Gastrocnemius medialis (tissue), 4 donors: ENCODE measurements around the gene SERPINA3. TPM values are rescaled to one million over a fixed set of nuclear protein-coding genes. Genes with fewer than 3 reads are reported as not detected.
A peak's percentile ranks its signal among the peaks of the same experiment; 100 is the strongest.

Experiments
- ATAC-seq, 2 donors: fragments of 150-250 bp; one replicate each; pipeline ENCODE4 v1.9.1; 2016
- DNase-seq, 2 donors: peaks; one replicate each; pipeline ENCODE4 v3.0.0-alpha.2; 2019
- H3K27ac ChIP-seq, 4 donors: fragments of 200-600 bp; sonication (generic); 1 replicate in 1 of 4; 2 replicates in 3 of 4; pipeline ENCODE4 v1.5.1; 2016 to 2018; ENCODE audit warnings: mild to moderate bottlenecking in 2 of 4, moderate library complexity in 1 of 4
- H3K27me3 ChIP-seq, 3 donors: fragments of 200-600 bp; sonication (generic) in 2 of 3; 1 replicate in 1 of 3; 2 replicates in 2 of 3; pipeline versions ENCODE4 v1.5.1 to v1.6.0; 2016 to 2019; ENCODE audit warnings: mild to moderate bottlenecking in 1 of 3, moderate library complexity in 1 of 3
- H3K36me3 ChIP-seq, 2 donors: fragments of 200-600 bp; sonication (generic) in 1 of 2; one replicate each; pipeline ENCODE4 v1.5.1; 2017 to 2018
- H3K4me1 ChIP-seq, 2 donors: fragments of 200-600 bp; sonication (generic) in 1 of 2; one replicate each; pipeline ENCODE4 v1.5.1; 2016 to 2017; ENCODE audit warnings: mild to moderate bottlenecking in 2 of 2
- H3K4me3 ChIP-seq, 4 donors: fragments of 200-600 bp; sonication (generic) in 3 of 4; 1 replicate in 1 of 4; 2 replicates in 3 of 4; pipeline ENCODE4 v1.5.1; 2016 to 2019; ENCODE audit warnings: mild to moderate bottlenecking in 2 of 4
- H3K9me3 ChIP-seq, 3 donors: fragments of 200-600 bp; sonication (generic) in 2 of 3; 1 replicate in 1 of 3; 2 replicates in 2 of 3; pipeline ENCODE4 v1.5.1; 2016 to 2019
- POLR2A ChIP-seq, 2 donors: fragments of 450-650 bp; IDR thresholded peaks; one replicate each; pipeline ENCODE4 v1.6.1; 2017; ENCODE audit warnings: antibody characterized with exemption in 2 of 2, mild to moderate bottlenecking in 2 of 2, moderate library complexity in 2 of 2
- in situ Hi-C, 4 donors: fragments of 200-750 bp; cut with MboI; loops; one replicate each; pipeline versions ENCODE4 v1.15.0 to v1.8.0; 2017; ENCODE audit warnings: low sequenced_read_pairs in 4 of 4
- intact Hi-C: fragments of 100-400 bp; cut with DNase I; formaldehyde crosslinking; loops from one replicate; pipeline ENCODE4 v1.15.1; 2023; ENCODE audit warnings: low total_unique reads
- total RNA-seq, 4 donors: library from RNA; depleted of rRNA; stranded (reverse); fragments of >200 nt; gene quantifications; one replicate each; pipeline versions ENCODE4 v1.1.0 to v1.2.3, GENCODE V29; 2016
- TF ChIP-seq, protein P1 (sequence below), 5 experiments: fragments of 450-650 bp in 3 of 5; fragments of 200-600 bp in 2 of 5; sonication (generic) in 2 of 5; IDR thresholded peaks in 4 of 5; conservative IDR thresholded peaks in 1 of 5; 1 replicate in 4 of 5; 2 replicates in 1 of 5; pipeline ENCODE4 v1.5.1; 2016 to 2019; ENCODE audit warnings: antibody characterized with exemption in 5 of 5, mild to moderate bottlenecking in 3 of 5, moderate library complexity in 3 of 5

Gene SERPINA3
- total RNA-seq, 4 donors from 2014 or later: 18.3 to 80.9 (median 66.3) TPM

DNA sequence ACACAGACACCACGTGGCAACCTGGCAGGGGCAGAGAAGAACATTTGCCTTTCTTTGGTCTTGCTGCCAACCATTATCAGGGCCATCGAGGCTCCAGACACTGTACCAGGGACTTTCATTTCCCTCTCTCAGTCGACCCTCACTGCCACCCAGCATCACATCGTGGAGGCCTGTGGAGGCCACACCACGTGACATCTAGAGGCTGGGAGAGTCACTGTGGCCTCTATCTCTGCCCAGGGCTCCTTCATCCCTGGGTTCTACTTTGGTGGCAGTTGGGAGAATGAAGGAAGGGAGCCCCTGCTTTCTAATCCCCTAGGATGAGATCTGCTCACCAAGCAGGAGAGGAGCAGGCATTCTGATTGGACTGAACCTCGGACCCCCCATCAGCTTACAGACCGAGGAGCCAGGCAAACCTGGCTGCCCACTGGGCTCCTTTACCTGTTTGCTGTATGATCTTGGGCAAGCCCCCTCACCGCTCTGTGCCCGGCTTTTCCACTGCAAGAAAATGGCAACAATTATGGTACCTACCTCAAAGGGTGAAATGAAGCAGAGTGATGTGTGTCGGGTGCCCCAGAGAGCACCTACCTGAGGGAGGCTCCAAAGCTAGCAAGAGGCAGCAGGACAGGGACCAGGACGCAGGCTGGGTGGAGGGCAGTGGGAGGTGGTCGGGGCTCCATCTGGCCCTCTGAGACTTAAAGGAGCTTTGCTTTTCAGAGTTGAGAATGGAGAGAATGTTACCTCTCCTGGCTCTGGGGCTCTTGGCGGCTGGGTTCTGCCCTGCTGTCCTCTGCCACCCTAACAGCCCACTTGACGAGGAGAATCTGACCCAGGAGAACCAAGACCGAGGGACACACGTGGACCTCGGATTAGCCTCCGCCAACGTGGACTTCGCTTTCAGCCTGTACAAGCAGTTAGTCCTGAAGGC is 1.8 kb downstream of the SERPINA3 start:
- Histone ChIP-seq H3K4me3 (peak overlapping the region in 1 of 4 donors; percentile 13), H3K27me3 (no peaks in the 10 kb centered on the region), H3K36me3 (no peaks in the 10 kb centered on the region), H3K27ac (no peak overlapping the region), H3K4me1 (peaks cover 0 to 8% of the 10 kb centered on the region in 2 donors), H3K9me3 (peaks cover 0 to 3% (median 0%) of the 10 kb centered on the region in 3 donors)
- DNase-seq: no peak
- ATAC-seq: no peak
- intact Hi-C loops: no loop called here
- in situ Hi-C loops: no loop called here
- no peak for TF ChIP-seq POLR2A (IDR thresholded peaks at IDR 0.05)
- TF ChIP-seq, protein P1, sequence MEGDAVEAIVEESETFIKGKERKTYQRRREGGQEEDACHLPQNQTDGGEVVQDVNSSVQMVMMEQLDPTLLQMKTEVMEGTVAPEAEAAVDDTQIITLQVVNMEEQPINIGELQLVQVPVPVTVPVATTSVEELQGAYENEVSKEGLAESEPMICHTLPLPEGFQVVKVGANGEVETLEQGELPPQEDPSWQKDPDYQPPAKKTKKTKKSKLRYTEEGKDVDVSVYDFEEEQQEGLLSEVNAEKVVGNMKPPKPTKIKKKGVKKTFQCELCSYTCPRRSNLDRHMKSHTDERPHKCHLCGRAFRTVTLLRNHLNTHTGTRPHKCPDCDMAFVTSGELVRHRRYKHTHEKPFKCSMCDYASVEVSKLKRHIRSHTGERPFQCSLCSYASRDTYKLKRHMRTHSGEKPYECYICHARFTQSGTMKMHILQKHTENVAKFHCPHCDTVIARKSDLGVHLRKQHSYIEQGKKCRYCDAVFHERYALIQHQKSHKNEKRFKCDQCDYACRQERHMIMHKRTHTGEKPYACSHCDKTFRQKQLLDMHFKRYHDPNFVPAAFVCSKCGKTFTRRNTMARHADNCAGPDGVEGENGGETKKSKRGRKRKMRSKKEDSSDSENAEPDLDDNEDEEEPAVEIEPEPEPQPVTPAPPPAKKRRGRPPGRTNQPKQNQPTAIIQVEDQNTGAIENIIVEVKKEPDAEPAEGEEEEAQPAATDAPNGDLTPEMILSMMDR (IDR thresholded peaks at IDR 0.05 in 4 of 5, conservative IDR thresholded peaks at IDR 0.05 in 1 of 5): no peak

DNA sequence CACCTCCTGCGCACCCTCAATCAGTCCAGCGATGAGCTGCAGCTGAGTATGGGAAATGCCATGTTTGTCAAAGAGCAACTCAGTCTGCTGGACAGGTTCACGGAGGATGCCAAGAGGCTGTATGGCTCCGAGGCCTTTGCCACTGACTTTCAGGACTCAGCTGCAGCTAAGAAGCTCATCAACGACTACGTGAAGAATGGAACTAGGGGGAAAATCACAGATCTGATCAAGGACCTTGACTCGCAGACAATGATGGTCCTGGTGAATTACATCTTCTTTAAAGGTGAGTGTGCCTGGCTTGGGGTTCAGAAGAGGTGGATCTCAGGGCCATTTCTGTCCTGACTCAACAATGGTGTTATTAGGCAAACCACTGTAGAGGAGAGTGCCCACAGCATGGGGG is 2.6 kb downstream of the SERPINA3 start:
- no peaks in the 10 kb centered on the region for H3K36me3 ChIP-seq
- intact Hi-C loops (no loop called here), in situ Hi-C loops (no loop called here)
- TF ChIP-seq, protein P1 (IDR thresholded peaks at IDR 0.05 in 4 of 5, conservative IDR thresholded peaks at IDR 0.05 in 1 of 5): no peak
- TF ChIP-seq POLR2A (IDR thresholded peaks at IDR 0.05): no peak
- peaks cover 0 to 3% (median 0%) of the 10 kb centered on the region in 3 donors for H3K9me3 ChIP-seq
- ATAC-seq (no peak), DNase-seq (no peak)
- peaks cover 0 to 8% of the 10 kb centered on the region in 2 donors for H3K4me1 ChIP-seq
- no peaks in the 10 kb centered on the region for H3K27me3 ChIP-seq
- H3K27ac ChIP-seq: no peak overlapping the region
- H3K4me3 ChIP-seq: no peak overlapping the region

DNA sequence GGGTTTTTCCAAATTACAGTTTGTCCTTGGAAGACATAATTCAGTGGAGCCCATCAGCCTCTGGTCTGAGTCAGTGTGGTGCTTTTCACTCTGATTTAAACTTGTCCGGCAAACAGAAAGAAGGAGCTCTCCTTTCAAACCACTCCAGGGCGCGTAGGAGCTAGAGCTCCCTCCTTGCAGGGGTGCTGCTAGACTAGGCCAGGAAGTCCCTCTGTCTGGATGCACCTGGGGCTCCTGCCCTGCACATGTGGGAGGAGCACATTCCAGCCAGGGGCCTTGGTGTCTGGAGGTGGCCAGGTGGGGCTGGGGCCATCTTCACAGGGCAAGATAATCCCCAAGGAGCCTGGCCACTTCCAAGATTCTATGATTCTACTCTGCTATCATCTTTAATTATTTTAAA is 3.1 kb downstream of the SERPINA3 start:
- in situ Hi-C loops: no loop called here
- DNase-seq (no peak), ATAC-seq (no peak)
- Histone ChIP-seq H3K36me3 (no peaks in the 10 kb centered on the region), H3K9me3 (peaks cover 0 to 3% (median 0%) of the 10 kb centered on the region in 3 donors), H3K4me1 (peaks cover 0 to 8% of the 10 kb centered on the region in 2 donors), H3K27me3 (no peaks in the 10 kb centered on the region), H3K27ac (no peak overlapping the region), H3K4me3 (no peak overlapping the region)
- no peak for TF ChIP-seq POLR2A (IDR thresholded peaks at IDR 0.05)
- TF ChIP-seq, protein P1 (IDR thresholded peaks at IDR 0.05 in 4 of 5, conservative IDR thresholded peaks at IDR 0.05 in 1 of 5): no peak
- intact Hi-C loops: no loop called here

DNA sequence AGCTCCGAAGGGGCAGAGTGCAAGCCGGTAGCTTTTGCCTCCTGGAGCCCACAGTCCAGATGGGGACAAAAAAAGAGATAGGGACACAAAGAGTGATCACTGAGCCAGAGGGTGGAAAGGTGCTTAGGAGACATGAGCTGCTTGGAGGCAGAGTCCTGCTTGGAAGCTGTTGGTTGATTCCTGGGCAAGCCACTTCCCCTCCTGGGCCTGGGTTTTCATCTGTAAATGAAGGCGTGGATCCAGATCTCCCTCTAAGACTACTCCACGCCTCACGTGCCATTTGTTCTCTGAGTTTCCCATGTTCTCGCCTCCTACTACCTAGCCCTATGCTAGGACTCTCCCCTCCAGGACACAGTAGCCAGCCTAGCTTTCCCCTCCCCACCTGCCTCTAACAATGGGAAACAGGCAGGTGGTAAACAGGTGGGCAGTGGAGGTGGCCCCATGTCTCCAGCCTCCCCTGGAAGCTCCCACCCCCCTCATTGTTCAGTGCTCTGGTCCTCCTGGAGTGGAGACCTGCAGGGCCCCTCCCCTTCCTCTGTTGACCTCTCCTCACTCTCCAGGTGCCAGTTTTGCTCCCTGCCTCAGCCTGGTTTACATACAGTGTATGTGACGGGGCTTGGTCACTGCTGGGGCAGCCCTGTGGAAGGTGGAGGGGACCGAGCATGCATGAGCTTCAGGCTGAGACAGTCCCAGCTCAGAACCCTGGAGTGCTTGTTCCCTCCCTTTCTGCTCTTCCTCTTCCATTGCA is 3.8 kb downstream of the SERPINA3 start:
- Histone ChIP-seq H3K4me3 (no peak overlapping the region), H3K36me3 (no peaks in the 10 kb centered on the region), H3K27me3 (no peaks in the 10 kb centered on the region), H3K27ac (no peak overlapping the region), H3K4me1 (peaks cover 0 to 1% of the 10 kb centered on the region in 2 donors), H3K9me3 (peaks cover 0 to 3% (median 0%) of the 10 kb centered on the region in 3 donors)
- ATAC-seq (no peak), DNase-seq (no peak)
- in situ Hi-C loops (no loop called here), intact Hi-C loops (no loop called here)
- TF ChIP-seq, protein P1 (IDR thresholded peaks at IDR 0.05 in 4 of 5, conservative IDR thresholded peaks at IDR 0.05 in 1 of 5): no peak
- TF ChIP-seq POLR2A (IDR thresholded peaks at IDR 0.05): no peak
